Right atrium auricular region (tissue), 2 donors: Measurements from ENCODE around the gene TRIM43B. TPM values are rescaled to one million over a fixed set of nuclear protein-coding genes. Genes with fewer than 3 reads are reported as not detected.
"Not testable (repeated sequence)": the region's sequence is repeated elsewhere in the genome, so short reads cannot be mapped to it uniquely, and the experiment has no call there.

Source experiments
- DNase-seq: peaks from one replicate; pipeline ENCODE4 v3.0.0-alpha.2; 2019; ENCODE audit warnings: low spot score
- H3K27ac ChIP-seq, 2 donors: fragments of 200-600 bp; sonication (generic); 1 replicate in 1 of 2; 2 replicates in 1 of 2; pipeline ENCODE4 v1.5.1; 2016 to 2019
- H3K27me3 ChIP-seq, 2 donors: fragments of 200-600 bp; sonication (generic); one replicate each; pipeline versions ENCODE4 v1.5.1 to v1.6.0; 2017 to 2019
- H3K36me3 ChIP-seq: fragments of 200-600 bp; sonication (generic); one replicate; pipeline ENCODE4 v1.5.1; 2016
- H3K4me1 ChIP-seq, 2 donors: fragments of 200-600 bp; sonication (generic); one replicate each; pipeline versions ENCODE4 v1.5.1 to v1.6.0; 2017 to 2019
- H3K4me3 ChIP-seq, 2 donors: fragments of 200-600 bp; sonication (generic); 1 replicate in 1 of 2; 2 replicates in 1 of 2; pipeline ENCODE4 v1.5.1; 2017 to 2019; ENCODE audit warnings: mild to moderate bottlenecking in 1 of 2, moderate library complexity in 1 of 2
- H3K9me3 ChIP-seq, 2 donors: fragments of 200-600 bp; sonication (generic); one replicate each; pipeline ENCODE4 v1.5.1; 2019
- total RNA-seq, 2 donors: library from RNA; depleted of rRNA; stranded (reverse); fragments of >200 nt; gene quantifications; one replicate each; pipeline ENCODE4 v1.1.0, GENCODE V29; 2016

Gene TRIM43B
- total RNA-seq, 2 donors from 2014 or later, result not detected

GRCh38 chr2:95442474-95443099 is 42.0 kb downstream of the TRIM43B start:
- H3K27ac ChIP-seq, DNase-seq, H3K27me3 ChIP-seq, H3K4me3 ChIP-seq, H3K36me3 ChIP-seq, H3K9me3 ChIP-seq, H3K4me1 ChIP-seq: not testable (repeated sequence)

GRCh38 chr2:95435872-95436209 is 48.7 kb downstream of the TRIM43B start:
- H3K27ac ChIP-seq, H3K4me3 ChIP-seq, DNase-seq, H3K9me3 ChIP-seq, H3K4me1 ChIP-seq, H3K36me3 ChIP-seq, H3K27me3 ChIP-seq: not testable (repeated sequence)

GRCh38 chr2:95435162-95435871 is 49.2 kb downstream of the TRIM43B start:
- not testable (repeated sequence) for H3K9me3 ChIP-seq, DNase-seq, H3K4me1 ChIP-seq, H3K27me3 ChIP-seq, H3K27ac ChIP-seq, H3K36me3 ChIP-seq, H3K4me3 ChIP-seq

- H3K9me3 ChIP-seq, H3K27ac ChIP-seq, H3K36me3 ChIP-seq, H3K4me3 ChIP-seq, H3K4me1 ChIP-seq, H3K27me3 ChIP-seq, DNase-seq: not testable (repeated sequence)
These were observed 50.0 kb downstream of the TRIM43B start for GRCh38 chr2:95434507-95435076.

GRCh38 chr2:95433973-95434372 is 50.6 kb downstream of the TRIM43B start:
- not testable (repeated sequence) for H3K36me3 ChIP-seq, H3K4me3 ChIP-seq, H3K27ac ChIP-seq, H3K4me1 ChIP-seq, H3K9me3 ChIP-seq, H3K27me3 ChIP-seq, DNase-seq

GRCh38 chr2:95433373-95433772 is 51.2 kb downstream of the TRIM43B start:
- H3K36me3 ChIP-seq, DNase-seq, H3K4me1 ChIP-seq, H3K4me3 ChIP-seq, H3K27me3 ChIP-seq, H3K27ac ChIP-seq, H3K9me3 ChIP-seq: not testable (repeated sequence)

- not testable (repeated sequence) for H3K36me3 ChIP-seq, DNase-seq, H3K27ac ChIP-seq, H3K4me3 ChIP-seq, H3K4me1 ChIP-seq, H3K27me3 ChIP-seq, H3K9me3 ChIP-seq
These were observed 54.6 kb downstream of the TRIM43B start for GRCh38 chr2:95429748-95430467.

GRCh38 chr2:95427196-95427867 is 57.2 kb downstream of the TRIM43B start:
- not testable (repeated sequence) for H3K4me3 ChIP-seq, H3K36me3 ChIP-seq, H3K4me1 ChIP-seq, DNase-seq, H3K27ac ChIP-seq, H3K27me3 ChIP-seq, H3K9me3 ChIP-seq

Other genes with a start within 250 kb of the TRIM43B start
- under 1 TPM; 0.11 to 0.35 TPM for gene PROM2, start 210.3 kb downstream of the TRIM43B start, total RNA-seq
- 1 to 10 TPM; 4.0 to 5.9 TPM for gene KCNIP3, start 187.4 kb downstream of the TRIM43B start, total RNA-seq
- gene FAHD2A, start 82.0 kb downstream of the TRIM43B start, total RNA-seq, result 10 to 100 TPM; 19.9 to 27.5 TPM
- not detected for gene TRIM43, start 107.2 kb upstream of the TRIM43B start, total RNA-seq